ENCODE results near the gene APLP2. TPM values are rescaled to one million over a fixed set of nuclear protein-coding genes. Genes with fewer than 3 reads are reported as not detected.
A peak's percentile ranks its signal among the peaks of the same experiment; 100 is the strongest.

APLP2 gene
- total RNA-seq, 1 experiment from 2014 or later: 104 TPM

GRCh38 chr11:130145975-130146776 lies 76.5 kb downstream of the APLP2 start:
- peak; percentile 46 for DNase-seq (ENCODE audit: low spot score)

- DNase-seq (ENCODE audit: low spot score): no peak
Observed at GRCh38 chr11:130146796-130147195, 77.1 kb downstream of the APLP2 start.

DNA sequence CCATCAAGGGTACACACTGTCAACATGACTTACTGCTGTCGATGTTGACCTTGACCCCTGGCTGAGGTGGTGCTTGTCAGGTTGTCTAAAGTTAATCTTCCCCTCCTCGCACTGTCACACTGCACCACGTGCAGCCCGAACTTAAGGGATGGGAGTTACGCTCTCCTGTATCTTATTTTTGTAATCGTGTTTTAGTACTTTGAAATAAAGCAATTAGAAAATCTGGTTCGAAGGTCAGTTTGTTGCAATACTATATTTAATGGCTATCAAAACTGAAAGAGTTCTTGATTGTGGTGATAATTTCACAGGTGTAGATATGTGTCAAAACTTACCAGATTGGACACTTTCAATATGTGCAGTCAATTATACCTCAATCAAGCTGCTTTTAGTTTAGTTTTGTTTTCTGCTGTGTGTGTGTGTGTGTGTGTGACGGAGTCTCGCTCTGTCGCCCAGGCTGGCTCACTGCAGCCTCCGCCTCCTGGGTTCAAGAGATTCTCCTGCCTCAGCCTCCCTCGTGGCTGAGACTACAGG lies 79.2 kb downstream of the APLP2 start:
- no peak for DNase-seq (ENCODE audit: low spot score)

- no peak for DNase-seq (ENCODE audit: low spot score)
Observed at GRCh38 chr11:130150790-130151189, 81.1 kb downstream of the APLP2 start.

DNA sequence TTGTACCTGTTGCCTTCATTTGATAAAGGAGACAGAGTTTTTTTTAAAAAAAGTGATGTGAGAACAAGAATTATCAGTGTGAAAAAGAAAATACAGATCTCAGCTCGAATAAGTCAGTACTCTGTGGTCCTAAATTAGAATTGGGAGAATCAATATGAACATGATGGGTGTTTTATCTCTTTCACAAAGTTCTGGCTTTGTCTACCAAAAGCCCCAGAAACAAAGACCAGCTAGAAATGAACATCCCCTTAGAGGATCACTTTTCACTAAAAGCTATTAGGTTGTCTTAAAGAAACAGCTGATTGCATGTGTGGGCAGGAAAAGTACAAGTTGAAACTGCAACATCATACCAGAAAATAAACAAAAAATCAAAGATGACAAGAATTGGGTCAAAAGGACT lies 81.5 kb downstream of the APLP2 start:
- DNase-seq (ENCODE audit: low spot score): no peak

DNA sequence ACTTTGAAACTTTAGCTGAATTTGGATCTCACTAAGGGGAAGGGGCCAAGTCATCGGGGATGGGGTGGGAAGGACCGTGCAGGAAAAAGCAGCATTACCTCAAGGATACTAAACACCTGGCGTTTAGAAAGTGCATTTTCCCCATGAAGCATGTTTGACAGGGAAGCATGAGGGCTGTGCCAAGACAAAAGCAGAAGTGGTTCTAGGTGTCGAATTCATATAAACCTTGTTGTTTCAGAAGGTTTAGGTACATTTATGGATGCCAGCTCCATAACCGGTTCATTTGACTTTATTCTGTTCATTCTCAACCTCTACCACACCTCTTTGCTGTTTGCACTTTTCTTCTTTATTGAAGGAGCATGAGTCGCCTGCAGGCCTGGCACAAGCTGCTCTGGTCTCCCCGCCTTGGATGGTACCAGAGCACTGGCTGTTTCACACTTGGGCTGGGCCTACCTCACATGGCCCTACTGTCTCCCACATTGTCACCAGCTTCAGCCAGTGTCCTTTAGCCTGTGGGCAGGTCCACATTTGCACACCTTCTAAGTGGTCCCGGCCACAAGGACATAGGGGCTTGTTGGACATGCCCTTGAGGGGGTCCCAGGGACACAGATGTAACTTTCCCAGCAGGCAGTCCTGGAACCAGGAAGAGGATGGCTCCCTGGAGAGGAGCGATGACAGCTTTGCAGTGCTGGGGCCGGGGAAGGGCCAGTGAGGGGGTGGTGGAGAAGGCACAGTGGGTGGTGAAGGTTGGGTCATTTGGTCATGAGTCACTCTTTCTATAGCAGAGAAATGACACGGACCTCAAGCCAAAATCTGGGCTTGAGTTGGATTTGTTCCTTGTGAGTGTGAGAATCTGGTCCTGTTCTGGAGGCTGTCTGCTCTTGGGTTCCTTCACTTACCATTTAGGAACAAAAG lies 86.7 kb downstream of the APLP2 start:
- peak; percentile 71 for DNase-seq (ENCODE audit: low spot score)

DNA sequence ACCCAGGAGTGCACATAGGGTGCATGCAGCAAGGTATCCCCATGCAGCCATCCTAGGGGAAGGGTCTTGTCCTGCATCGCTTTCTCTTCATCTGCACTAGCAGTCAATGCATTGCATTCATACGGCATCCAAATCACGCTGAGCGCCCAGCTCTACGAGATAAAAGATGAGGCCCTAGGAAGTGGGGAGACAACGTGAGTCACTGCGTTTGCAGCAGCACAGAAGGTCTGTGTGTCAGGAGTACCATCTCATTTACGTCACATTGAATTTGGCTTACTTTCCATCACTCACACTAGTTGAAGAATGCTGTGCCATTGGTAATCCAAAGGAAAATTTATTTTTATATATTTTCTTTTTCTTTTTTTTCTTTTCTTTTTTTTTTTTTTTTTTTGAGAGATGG lies 87.4 kb downstream of the APLP2 start:
- peak; percentile 72 for DNase-seq (ENCODE audit: low spot score)

DNA sequence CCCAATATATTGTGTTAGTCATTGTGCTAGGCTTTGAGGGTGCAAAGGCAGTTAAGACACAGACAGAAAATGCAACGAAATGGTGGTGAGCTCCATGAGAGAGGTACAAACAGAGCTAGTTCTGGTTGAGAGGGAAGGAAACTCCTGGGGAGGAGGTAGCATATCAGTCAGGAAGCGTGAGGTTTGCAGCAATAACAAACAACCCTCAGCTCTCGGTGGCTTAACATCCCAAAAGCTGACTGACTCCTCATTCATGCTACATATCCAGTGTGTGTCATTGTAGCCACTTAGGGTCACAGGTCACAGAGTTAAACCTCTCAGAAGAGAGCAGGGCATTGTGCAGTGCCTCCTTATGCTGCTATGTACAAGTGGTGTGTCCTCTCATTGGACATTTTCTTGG lies 88.1 kb downstream of the APLP2 start:
- no peak for DNase-seq (ENCODE audit: low spot score)

GRCh38 chr11:130159139-130159538 lies 89.4 kb downstream of the APLP2 start:
- no peak for DNase-seq (ENCODE audit: low spot score)

DNA sequence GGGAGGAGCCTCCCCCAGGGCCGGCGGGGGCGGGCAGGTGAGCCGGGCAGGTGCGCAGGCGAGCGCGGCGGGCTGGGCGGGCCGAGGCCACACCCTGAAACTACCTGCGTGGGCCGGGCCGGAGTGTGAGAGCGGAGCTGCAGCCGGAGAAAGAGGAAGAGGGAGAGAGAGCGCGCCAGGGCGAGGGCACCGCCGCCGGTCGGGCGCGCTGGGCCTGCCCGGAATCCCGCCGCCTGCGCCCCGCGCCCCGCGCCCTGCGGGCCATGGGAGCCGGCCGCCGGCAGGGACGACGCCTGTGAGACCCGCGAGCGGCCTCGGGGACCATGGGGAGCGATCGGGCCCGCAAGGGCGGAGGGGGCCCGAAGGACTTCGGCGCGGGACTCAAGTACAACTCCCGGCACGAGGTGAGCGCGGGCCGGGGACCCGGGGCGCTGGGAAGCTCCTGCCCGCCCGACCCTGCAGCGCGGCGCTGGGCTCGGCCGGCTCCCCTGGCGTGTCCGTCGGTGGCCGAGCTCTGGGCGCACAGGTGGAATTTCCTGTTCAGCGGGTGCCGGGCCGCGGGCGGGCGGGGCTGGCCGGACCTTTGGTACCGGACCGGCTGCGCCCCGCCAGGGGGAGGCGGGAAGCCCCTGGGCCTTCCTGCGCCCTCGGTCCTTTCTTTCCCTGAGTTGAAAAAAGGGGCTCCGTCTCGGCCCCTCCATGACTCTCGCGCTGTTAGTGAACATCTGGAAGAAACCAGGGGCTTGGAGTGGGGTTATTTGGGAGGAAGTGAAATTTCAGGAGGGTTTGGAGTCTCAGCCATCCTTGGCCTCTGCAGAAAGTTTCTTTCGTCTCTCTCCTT lies 90.2 kb downstream of the APLP2 start, which contains the start of gene ST14:
ST14 (plus strand) TSS at position 126 of the 841 bp plus-strand sequence; CDS start at position 324, 198 bp downstream.
- DNase-seq (ENCODE audit: low spot score): no peak

DNA sequence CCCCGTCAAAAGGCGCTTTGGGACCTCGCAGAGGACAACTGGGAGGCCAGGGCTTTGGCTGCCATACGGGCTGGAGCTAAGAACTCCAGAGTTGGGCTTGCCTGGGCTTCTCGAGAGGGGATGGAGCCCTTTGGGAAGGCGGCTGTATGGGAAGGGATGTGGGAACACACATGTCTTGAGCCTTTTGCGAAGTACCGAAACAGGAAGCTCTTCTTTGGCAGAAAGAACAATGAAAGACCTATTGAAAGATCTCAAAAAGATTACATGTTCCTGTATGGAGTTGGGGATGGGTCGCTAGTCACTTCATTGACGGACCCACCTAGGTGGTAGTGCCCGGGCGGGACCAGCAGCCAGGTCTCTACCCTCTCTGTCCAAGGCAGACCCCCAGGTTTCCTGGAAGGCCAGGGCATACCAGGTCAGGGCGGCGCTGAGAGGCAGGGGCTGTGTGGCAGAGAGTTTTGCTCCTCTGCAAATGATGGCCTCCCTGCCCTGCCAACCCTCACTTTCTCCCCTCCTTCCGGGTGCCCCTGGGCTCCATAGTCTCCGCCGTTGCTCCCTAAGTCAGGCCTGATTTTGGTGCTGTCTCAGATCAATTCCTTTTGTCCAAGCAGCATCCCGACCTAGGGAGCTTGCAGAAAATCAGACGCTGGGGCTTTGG lies 90.9 kb downstream of the APLP2 start:
- DNase-seq (ENCODE audit: low spot score): no peak

- DNase-seq (ENCODE audit: low spot score): no peak
Observed at GRCh38 chr11:130161441-130162145, 91.9 kb downstream of the APLP2 start.

GRCh38 chr11:130162733-130163132 lies 93.0 kb downstream of the APLP2 start:
- no peak for DNase-seq (ENCODE audit: low spot score)

GRCh38 chr11:130163346-130164220 lies 93.9 kb downstream of the APLP2 start:
- no peak for DNase-seq (ENCODE audit: low spot score)

DNA sequence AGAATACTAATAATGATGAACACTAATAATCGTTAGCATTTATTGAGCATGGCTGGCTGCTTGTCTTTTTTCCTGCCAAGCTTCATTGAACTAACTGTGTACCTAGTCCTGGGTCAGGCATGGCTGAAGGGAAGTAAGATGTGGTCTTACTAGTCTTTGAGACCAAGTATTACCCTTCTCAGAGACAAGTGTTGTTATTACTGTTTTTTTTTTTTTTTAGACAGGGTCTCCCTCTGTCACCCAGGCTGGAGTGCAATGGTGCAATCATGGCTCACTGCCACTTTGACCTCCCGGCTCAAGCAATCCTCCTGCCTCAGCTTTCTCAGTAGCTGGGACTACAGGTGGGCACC lies 94.5 kb downstream of the APLP2 start:
- DNase-seq (ENCODE audit: low spot score): no peak

- DNase-seq (ENCODE audit: low spot score): no peak
Observed at GRCh38 chr11:130165601-130166456, 96.1 kb downstream of the APLP2 start.

GRCh38 chr11:130166457-130166784 lies 96.7 kb downstream of the APLP2 start:
- peak; percentile 95 for DNase-seq (ENCODE audit: low spot score)

DNA sequence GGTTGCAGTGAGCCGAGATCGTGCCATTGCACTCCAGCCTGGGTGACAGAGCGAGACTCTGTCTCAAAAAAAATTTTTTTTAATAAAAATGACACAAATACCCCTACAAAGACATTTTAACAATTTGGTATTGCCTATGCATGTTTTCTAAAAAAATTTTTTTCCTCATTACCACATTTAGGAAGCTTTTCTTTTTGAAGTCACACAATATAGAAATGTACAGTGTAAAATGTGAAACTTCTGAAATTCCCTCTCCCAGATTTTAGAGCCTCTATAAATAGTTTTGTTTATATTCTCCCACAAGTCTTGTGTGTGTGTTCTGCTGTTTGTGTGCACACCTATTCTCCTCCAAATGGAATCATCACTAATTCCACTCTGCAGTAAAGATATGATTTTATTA lies 97.5 kb downstream of the APLP2 start:
- no peak for DNase-seq (ENCODE audit: low spot score)

GRCh38 chr11:130168105-130168504 lies 98.4 kb downstream of the APLP2 start:
- no peak for DNase-seq (ENCODE audit: low spot score)

All from A172 (cell line).